Raji (cell line): ENCODE measurements around the gene GRB10.

Source experiments
- POLR2A ChIP-seq: IDR thresholded peaks from 2 replicates; pipeline ENCODE4 v1.6.1; 2011; ENCODE audit warnings: low read depth, low read length, control low read depth; ENCODE audit not compliant: insufficient read depth

Gene GRB10

DNA sequence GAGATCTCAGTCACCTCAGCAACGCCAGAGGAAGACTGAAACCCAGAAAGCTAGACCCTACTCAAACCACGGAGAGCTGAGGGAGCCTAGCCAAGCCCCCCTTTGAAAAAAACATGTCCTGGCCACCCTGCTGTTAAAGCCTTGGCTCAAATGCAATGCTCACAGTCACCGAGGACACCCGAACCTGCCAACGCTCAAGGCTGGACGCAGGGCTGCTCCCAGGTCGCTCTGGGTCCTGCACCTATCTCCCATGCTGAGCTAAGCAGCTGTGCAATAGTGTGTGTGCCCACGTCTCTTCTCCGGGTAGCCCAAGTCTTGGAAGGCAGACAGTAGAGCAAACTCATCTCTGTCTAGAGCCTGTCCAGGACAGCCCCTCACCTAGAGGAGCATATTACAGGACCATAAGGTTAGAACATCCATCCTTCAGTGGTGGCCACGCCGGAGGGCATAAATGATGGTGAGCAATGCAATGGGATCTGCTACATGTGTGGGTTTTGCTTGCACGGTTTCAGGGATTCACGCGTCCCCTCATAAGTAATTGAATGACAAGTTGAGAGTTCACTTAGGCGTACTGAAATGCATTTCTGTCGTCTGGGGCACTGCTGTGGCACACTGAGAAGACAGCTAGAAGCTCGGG lies 123.2 kb downstream of the GRB10 start:
- TF ChIP-seq POLR2A = no peak

DNA sequence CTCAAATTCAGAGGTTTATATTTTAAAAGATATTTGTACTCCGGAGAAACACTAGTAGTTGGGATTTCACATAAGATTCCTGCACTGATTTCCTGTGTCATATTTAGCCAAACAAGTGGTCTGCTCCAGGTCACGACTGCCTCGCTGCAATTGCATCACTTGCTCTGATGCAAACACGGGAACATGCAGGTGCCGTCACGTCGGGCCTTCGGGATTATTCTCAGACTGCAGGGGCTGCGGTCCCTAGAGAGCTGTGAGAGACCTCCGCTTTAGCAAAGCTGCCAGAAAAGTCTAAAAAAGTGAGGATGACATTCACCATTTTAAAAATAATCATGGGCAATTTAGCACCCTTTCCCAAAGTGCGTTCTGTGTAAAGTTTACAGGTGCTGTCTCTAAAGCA lies 124.0 kb downstream of the GRB10 start:
- no peak for TF ChIP-seq POLR2A

DNA sequence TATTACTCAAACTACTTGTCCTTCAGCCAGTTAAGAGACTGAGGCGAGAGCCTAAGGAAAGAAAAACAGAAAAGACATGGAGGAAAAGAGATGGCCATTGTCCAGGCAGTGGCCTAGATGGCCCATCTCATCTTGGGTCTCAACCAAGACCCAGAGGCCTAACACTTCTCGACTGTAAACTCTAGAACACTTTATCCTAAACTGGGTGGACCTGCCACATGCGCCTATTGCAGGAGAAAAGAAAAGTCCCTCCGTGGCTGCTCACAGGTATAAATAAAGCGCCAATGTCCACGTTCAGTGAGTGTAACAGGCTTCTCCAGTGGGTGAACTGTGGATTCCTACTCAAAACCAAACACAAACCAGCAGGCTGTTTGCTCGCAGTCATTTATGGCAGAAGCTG lies 124.8 kb downstream of the GRB10 start:
- TF ChIP-seq POLR2A = no peak

DNA sequence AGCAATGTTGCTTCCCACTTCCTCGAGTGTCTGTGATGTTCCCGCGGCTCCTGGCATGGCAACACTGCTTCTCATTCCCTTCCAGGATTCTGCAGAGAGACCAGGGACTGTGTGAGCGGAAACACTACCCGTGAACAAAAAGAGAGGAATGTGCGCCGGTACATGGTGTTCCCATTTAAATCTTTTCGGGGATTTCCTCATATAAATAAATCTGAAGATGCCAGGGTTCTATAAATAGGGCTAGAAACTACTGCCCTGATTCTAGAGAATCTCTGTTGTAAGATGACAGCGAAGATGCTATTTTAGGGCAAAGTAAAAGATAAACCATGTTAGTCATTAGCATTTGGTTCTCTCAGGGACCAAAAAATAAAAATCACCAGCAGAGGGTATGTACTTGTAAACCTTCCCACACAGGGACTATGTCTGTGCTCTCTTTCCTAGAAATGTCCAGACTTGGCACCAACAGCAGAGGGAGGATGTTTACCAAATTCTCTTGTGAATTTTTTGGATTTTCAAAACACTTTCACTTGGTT lies 125.3 kb downstream of the GRB10 start:
- no peak for TF ChIP-seq POLR2A

DNA sequence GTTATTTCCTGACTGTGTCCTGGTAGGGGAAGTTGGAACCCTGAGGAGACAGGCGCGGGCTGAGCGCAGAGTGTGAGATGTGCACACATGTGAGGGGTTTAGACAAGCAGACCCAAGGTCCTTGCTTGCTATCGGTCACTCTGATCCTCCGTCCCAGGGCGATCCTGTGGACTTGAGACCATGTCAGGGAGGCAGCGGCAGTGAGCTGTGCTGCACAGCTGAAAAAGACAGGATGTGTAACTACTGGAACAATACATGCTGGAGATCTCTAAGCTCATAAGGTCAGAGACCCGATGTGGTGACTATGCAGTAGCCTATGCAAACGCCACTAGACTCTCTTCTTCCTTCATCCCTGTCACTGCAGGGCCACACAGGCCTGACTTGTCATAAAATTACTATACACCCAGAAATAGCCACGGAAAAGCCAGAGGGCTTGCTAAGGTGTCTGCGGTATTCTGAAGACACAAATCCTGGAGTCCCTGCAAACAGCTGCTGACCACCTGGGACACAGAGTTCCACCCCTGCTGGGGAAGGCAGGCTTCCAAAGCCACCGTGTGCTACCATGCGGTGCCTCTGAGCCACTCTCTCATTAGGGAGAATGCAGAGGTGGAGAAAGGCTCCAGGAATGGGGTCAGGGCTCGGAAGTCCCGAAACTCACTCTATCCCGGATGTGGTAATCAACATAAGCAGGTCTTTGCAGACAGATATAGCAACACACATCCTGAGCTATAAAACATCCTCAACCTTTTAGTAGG lies 126.4 kb downstream of the GRB10 start:
- no peak for TF ChIP-seq POLR2A

DNA sequence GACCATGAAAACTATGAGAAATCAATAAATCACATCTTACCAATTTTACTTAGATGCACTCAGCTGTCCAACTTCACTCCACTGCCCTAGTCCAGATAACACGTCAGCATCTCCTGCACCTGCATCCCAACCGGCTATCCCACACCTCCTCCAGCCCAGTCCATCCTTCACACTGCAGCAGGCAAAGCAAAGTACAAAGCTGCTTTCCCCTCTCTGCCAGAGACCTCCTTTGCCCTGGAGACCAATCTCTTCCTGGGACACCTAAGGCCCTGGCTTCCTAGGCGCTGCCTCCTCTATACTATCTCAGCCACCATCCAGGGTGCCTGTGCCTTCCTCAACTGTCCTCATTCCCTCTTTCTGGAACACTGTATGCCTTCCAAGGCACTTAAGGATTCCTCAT lies 127.2 kb downstream of the GRB10 start:
- no peak for TF ChIP-seq POLR2A

DNA sequence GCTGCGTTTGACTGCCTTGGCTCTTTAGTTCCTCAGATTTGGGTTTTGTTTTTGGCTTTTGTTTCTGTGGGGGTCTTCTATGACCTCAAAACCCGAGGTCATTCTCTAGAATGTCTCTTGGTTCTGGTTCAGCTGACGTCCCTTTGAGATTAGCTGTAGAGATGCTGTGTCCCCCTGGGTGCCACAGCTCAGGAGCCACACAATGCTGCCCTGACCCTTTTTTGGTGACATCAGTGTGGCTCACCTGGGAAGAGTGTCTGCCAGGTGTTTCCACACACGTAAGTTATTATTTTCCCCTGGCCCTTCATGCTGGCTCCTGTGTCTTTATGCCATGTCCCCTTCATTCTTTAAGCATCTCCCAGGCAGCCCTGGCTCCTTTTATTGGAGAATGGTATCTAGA lies 127.7 kb downstream of the GRB10 start:
- no peak for TF ChIP-seq POLR2A

DNA sequence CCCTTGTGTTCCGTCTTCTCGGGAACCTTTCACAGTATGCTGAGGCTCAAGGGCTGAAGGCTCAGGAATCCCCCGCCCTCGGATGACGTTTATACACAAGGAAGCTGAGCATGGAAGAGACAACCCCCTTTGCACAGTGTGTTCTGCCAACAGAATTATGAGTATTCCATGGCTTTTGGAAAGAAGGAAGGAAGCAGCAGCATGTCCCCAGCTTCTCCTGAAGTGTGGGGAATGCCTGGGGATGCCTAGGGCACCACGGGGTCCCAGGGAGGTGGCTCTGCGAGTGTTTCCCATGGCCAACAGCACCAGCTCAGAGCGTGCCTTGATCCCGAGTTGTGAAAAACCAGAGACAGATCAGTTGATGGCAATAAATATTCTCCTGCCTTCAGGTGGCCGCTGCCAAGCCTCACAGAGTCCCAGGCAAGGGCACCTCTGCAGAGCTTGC lies 128.7 kb downstream of the GRB10 start:
- TF ChIP-seq POLR2A = no peak

DNA sequence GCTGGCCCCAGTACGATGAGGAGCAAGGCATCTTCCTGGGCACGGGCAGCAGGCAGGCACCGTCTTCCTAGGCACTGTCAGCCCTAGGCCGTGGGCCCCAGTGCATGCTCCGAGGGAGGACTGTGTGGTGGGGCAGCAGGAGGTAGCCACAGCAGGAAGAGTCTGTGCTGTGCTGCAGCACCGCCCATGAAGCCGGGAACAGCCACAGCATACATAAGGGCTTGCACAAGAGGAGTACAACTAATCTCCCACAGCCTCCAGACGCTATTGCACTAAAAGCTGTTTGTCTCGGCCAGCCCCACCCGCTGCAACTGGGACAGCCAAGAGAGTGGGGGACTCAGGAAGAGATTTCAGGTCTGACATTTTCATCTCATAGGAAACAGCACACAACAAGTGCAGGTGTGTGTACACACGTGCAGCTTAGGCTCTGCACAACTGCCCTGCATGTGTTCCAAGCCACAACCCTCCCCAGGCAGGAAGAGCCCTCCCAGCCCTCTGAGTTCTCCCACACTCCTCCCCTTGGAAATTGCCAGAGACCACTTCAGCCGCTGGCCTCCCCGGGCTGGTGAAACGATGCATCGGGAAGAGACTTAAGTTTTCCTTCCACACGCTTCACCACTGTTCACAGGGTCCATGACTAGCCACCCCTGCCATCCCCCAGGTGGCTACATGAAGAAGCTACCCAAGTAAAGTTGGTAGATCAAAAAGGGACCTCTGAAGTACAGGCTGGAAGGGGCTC lies 129.4 kb downstream of the GRB10 start:
- TF ChIP-seq POLR2A = no peak

DNA sequence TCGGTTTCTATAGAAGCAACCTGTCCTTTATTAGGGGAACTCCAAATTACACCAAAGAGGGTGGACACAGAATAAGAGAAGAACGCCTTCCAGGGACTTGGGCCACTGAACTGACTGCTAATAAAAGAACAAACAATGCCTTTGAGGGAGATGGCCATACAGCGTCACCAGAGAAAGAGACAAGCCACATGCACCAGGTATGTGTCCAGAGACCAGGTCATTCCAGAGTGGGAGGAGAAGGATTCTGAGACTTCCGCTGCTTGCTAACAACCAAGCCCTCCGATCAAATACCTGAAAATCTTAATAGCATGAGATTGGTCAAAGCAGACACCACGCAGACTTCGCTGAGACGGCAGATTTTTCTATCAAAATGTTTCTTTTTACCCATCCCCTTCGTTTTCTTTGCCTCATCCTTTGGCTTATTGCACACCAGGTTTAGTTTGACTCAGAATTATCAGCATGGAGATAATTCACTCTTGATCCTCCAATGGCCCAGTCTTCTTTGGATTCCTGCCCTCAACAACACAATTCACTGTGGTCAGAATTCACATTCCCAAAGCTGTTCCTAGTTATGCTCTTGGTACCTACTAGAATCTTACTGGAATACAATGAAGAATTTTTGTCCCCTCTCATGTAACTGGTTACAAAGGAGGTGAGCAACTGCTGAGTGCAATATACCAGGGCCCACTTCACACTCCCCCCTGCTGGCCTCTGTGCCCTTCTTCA lies 130.1 kb downstream of the GRB10 start:
- TF ChIP-seq POLR2A = no peak

DNA sequence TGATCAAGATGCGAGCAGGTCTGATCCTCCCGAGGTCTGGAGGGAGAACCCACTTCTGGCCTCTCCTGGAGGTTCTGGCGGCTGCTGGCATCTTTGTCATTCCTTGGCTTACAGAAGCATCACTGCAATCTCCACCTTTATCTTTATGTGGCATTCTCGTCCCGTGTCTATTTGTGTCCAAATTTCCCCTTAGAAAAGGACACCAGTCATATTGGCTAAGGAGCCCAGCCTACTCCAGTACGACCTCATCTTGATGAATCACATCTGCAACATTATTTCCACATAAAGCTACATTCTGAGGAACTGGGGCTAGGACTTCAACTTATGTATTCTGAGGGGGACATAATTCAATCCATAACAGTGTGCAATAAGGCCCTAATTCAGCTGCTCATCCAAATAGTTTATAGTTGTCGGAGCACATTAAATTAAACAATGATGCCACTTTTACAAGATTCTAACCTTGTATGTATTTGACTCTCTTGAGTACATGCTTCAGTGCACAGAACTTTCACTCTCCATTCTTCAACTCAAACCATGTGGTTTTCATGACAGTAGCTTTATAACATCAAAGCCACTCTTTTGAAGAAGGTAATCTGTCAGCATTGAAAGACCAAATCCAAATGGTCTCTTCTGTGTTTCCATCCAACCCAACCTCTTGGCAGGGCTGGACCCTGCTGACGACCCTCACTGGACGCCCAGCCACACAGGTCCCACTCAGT lies 131.3 kb downstream of the GRB10 start:
- no peak for TF ChIP-seq POLR2A

DNA sequence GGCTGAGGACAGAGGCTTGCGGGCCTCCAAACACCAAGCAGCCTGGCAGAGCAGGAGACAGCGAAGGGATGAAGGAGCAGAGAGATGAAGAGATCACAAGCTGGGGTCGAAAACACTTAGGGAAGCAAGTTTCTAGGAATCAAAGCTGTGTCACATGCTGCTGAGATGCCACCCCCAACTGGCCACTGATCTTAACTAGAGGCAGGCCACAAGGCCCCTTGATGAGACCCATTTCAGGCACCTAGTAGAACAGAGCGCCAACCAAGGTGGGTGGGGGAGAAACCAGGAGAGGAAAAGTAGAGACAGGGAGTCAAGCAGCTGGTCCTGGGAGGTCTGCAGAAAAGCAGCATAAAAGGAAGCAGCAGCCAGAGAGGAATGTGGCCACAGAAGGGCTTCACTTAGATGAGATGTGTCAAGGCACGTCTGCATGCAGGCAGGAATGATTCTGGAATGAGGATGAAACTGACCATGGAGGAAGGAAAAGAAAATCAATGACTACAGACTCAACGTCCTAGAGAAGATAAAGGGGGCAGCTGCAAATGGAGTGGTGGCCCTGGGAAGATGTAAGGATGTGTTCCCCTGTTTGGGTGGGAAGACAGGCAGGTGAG lies 132.5 kb downstream of the GRB10 start:
- no peak for TF ChIP-seq POLR2A

DNA sequence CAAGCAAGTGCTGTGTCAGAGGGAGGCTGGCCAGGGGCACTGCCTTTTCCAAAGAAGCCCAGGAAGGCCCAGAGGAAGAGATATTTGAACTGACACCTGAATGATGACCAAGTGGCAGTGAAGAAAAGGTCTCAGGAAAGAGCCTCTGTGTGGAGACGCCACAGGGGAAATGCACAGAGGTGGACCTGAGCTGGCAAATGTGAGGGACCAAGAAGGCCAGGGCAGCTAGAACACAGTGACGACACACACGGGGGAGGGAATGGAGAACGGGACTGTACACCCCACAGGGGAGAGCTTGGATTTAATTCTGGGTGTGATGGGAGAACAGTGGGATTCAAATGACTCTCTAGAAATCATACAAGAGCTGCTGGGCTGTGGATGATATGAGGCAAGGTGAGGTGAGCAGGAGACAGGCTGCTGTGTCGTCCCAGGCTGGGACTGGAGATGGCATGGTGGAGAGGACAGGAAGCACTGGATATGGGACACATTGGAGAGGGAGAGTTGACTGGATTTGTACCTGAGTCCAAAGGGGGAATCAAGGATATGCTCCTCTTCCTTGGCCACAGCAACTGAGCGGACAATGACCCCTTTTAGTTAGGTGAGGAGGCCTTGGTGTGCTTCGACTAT lies 133.3 kb downstream of the GRB10 start:
- TF ChIP-seq POLR2A = no peak
